MM.1S (cell line): ENCODE data around the gene TADA2A.

Experiments
- DNase-seq: peaks from one replicate; pipeline ENCODE4 v3.0.0-alpha.2; 2015
- H2AFZ ChIP-seq: fragments of 300-600 bp; sonication (generic); 2 replicates; pipeline ENCODE4 v1.6.0; 2016; ENCODE audit warnings: antibody characterized with exemption, low read length
- H3F3A ChIP-seq: fragments of 300-600 bp; sonication (generic); 2 replicates; pipeline ENCODE4 v1.6.1; 2016; ENCODE audit warnings: mild to moderate bottlenecking, antibody characterized with exemption, low read length, moderate library complexity, mixed read lengths; ENCODE audit not compliant: insufficient read depth
- H3K27ac ChIP-seq: fragments of 300-600 bp; sonication (generic); 2 replicates; pipeline ENCODE4 v1.5.1; 2016; ENCODE audit warnings: mild to moderate bottlenecking, low read length
- H3K27me3 ChIP-seq: fragments of 300-600 bp; sonication (generic); replicated peaks from 2 replicates; pipeline ENCODE4 v1.6.0; 2016; ENCODE audit warnings: low read length; ENCODE audit not compliant: insufficient read depth
- H3K36me3 ChIP-seq: fragments of 300-600 bp; sonication (generic); replicated peaks from 2 replicates; pipeline ENCODE4 v1.6.1; 2016; ENCODE audit warnings: mild to moderate bottlenecking, low read length, mixed read lengths; ENCODE audit not compliant: insufficient read depth
- H3K4me1 ChIP-seq: fragments of 300-600 bp; sonication (generic); 2 replicates; pipeline ENCODE4 v1.6.1; 2016; ENCODE audit warnings: low read length, mixed read lengths
- H3K4me2 ChIP-seq: fragments of 300-600 bp; sonication (generic); 2 replicates; pipeline ENCODE4 v1.6.0; 2016; ENCODE audit warnings: low read depth, low read length
- H3K4me3 ChIP-seq: fragments of 300-600 bp; sonication (generic); 2 replicates; pipeline ENCODE4 v1.5.1; 2016; ENCODE audit warnings: low read length, mixed read lengths
- H3K79me2 ChIP-seq: fragments of 300-600 bp; sonication (generic); 2 replicates; pipeline ENCODE4 v1.6.1; 2016; ENCODE audit warnings: mixed run types, low read length, mixed read lengths
- H3K9ac ChIP-seq: fragments of 300-600 bp; sonication (generic); 2 replicates; pipeline ENCODE4 v1.6.1; 2016; ENCODE audit warnings: low read length, mixed read lengths
- H3K9me2 ChIP-seq: fragments of 300-600 bp; sonication (generic); replicated peaks from 2 replicates; pipeline ENCODE4 v1.6.1; 2016; ENCODE audit warnings: mild to moderate bottlenecking, low read length, mixed read lengths; ENCODE audit not compliant: insufficient read depth
- H3K9me3 ChIP-seq: fragments of 300-600 bp; sonication (generic); replicated peaks from 2 replicates; pipeline ENCODE4 v1.6.1; 2016; ENCODE audit warnings: mild to moderate bottlenecking, low read length, mixed read lengths; ENCODE audit not compliant: insufficient read depth
- H4K20me1 ChIP-seq: fragments of 300-600 bp; sonication (generic); 2 replicates; pipeline ENCODE4 v1.6.1; 2016; ENCODE audit warnings: mild to moderate bottlenecking, low read length, moderate library complexity, mixed read lengths; ENCODE audit not compliant: insufficient read depth
- CTCF ChIP-seq: fragments of 300-600 bp; sonication (generic); IDR thresholded peaks from 2 replicates; pipeline ENCODE4 v1.5.1; 2016; ENCODE audit warnings: antibody characterized with exemption, low read length, mixed read lengths
- EZH2 ChIP-seq: fragments of 300-600 bp; sonication (generic); optimal IDR thresholded peaks from 2 replicates; pipeline ENCODE3; 2017; ENCODE audit warnings: low read depth, mild to moderate bottlenecking, antibody characterized with exemption, low read length, mixed read lengths
- EZH2phosphoT487 ChIP-seq: fragments of 300-600 bp; sonication (generic); IDR thresholded peaks from 2 replicates; pipeline ENCODE4 v1.6.1; 2018; ENCODE audit warnings: antibody characterized with exemption, low read length

Gene TADA2A

GRCh38 chr17:37406635-37407461 is at the start of gene TADA2A, which contains the start of gene ACACA:
TADA2A (plus strand) TSS chr17:37406886; CDS start chr17:37411366, 4,480 bp downstream.
ACACA (minus strand) TSS chr17:37406836; CDS start chr17:37406299, 537 bp downstream.
- no peaks in the 10 kb centered on the region for H3K9me3 ChIP-seq
- H4K20me1 ChIP-seq, result no peaks in the 10 kb centered on the region
- no peaks in the 10 kb centered on the region for H3K27me3 ChIP-seq
- peaks cover 7% of the 10 kb centered on the region; the same call in 1 of the 2 replicates for H3K4me1 ChIP-seq
- H3K27ac ChIP-seq, result peak within 1 kb of the TSS; percentile 76
- H3K4me2 ChIP-seq, result peak within 1 kb of the TSS; percentile 99
- TF ChIP-seq EZH2phosphoT487 (no peak), EZH2 (no peak), CTCF (no peak)
- H3F3A ChIP-seq, result peaks cover 4% of the 10 kb centered on the region; the same call in 1 of the 2 replicates
- no peaks in the 10 kb centered on the region for H3K9me2 ChIP-seq
- peak within 1 kb of the TSS; percentile 99 for H2AFZ ChIP-seq
- no peaks in the 10 kb centered on the region for H3K36me3 ChIP-seq
- peak within 1 kb of the TSS; percentile 96 for H3K9ac ChIP-seq
- DNase-seq, result peak; percentile 88
- H3K4me3 ChIP-seq, result peak within 1 kb of the TSS; percentile 98
- H3K79me2 ChIP-seq, result peaks cover 32% of the 10 kb centered on the region

GRCh38 chr17:37358098-37358829 is 48.4 kb upstream of the TADA2A start:
- peak overlapping the region; percentile 84 for H3K9ac ChIP-seq
- H3K4me2 ChIP-seq, result peak overlapping the region; percentile 92
- peaks cover 43% of the 10 kb centered on the region for H3K79me2 ChIP-seq
- H3K9me2 ChIP-seq, result no peaks in the 10 kb centered on the region
- DNase-seq, result peak; percentile 46
- no peaks in the 10 kb centered on the region for H3K36me3 ChIP-seq
- peak overlapping the region; percentile 25; the same call in 1 of the 2 replicates for H3K27ac ChIP-seq
- 0 out of 2 replicates have a peak, but pooled peaks cover 5% of the 10 kb centered on the region for H3K4me1 ChIP-seq
- H3K27me3 ChIP-seq, result no peaks in the 10 kb centered on the region
- TF ChIP-seq CTCF, result no peak
- TF ChIP-seq EZH2, result no peak
- no peak for TF ChIP-seq EZH2phosphoT487
- H3F3A ChIP-seq, result peaks cover 5% of the 10 kb centered on the region; the same call in 1 of the 2 replicates
- peak overlapping the region; percentile 78 for H3K4me3 ChIP-seq
- no peaks in the 10 kb centered on the region for H3K9me3 ChIP-seq
- peak overlapping the region; percentile 93 for H2AFZ ChIP-seq
- H4K20me1 ChIP-seq, result no peaks in the 10 kb centered on the region

GRCh38 chr17:37358830-37359681 is 47.6 kb upstream of the TADA2A start:
- Histone ChIP-seq H3K4me3 (peak overlapping the region; percentile 78), H3K9me2 (no peaks in the 10 kb centered on the region), H3K27ac (peak overlapping the region; percentile 25; the same call in 1 of the 2 replicates), H3K36me3 (no peaks in the 10 kb centered on the region), H4K20me1 (no peaks in the 10 kb centered on the region), H3F3A (peaks cover 5% of the 10 kb centered on the region; the same call in 1 of the 2 replicates), H2AFZ (peak overlapping the region; percentile 93), H3K9me3 (no peaks in the 10 kb centered on the region), H3K79me2 (peaks cover 38% of the 10 kb centered on the region), H3K4me1 (0 out of 2 replicates have a peak, but pooled peaks cover 5% of the 10 kb centered on the region), H3K27me3 (no peaks in the 10 kb centered on the region), H3K4me2 (peak overlapping the region; percentile 92), H3K9ac (peak overlapping the region; percentile 84)
- DNase-seq, result peak; percentile 97
- TF ChIP-seq EZH2 (no peak), CTCF (peak; percentile 5; the same call in 1 of the 2 replicates)
